GM18499 (cell line): Measurements from ENCODE around the gene WDR37.

Experiments used
- ATAC-seq: cut with Tn5 transposase; IDR thresholded peaks from one replicate; pipeline ENCODE4 v1.9.1; 2021; ENCODE audit warnings: moderate number of reproducible peaks; ENCODE audit not compliant: insufficient read depth, unreplicated experiment

WDR37 gene

DNA sequence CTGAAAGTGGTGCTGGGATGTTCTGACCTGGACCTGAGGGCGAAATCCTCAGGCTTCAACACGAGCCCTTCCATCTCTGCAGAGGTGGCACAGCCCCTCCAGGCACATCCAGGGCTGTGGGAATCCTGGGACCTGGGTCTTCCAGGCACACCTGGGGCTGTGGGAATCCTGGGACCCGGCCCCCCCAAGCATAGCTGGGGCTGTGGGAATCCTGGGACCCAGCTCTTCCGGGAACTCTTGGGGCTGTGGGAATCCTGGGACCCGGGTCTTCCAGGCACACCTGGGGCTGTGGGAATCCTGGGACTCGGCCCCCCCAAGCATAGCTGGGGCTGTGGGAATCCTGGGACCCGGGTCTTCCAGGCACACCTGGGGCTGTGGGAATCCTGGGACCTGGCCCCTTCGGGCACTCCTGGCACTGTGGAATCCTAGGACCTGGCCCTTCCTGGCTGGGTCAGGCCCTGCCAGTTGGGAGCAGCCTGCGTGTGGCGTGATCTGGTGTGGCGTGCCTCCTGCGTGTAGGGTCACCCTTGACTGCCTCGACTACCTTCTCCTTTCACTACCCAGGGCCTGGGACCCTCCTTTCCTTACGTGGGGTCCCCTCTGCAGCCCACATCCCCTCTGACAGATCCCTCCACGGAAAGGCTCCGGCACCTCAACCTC is 124.0 kb downstream of the WDR37 start:
- no peak for ATAC-seq

DNA sequence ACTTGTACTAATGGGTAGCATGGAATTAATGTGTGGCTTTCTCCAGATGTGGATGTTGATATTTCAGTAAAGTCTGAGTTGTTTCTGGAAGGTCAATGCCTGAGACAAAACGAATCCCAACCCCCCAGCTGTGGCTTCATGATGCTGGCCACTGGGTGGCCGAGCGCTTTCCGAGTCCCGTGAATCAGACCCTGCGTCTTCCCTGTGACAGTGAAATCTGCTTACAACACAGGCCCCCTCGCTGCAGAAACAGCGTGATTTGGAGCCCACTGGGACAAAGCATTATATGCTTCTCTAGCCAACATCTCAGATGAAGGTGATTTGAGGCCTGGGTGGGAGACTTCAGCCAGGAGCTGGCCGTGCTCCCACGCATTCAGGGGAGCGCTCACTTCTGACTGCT is 124.7 kb downstream of the WDR37 start:
- ATAC-seq, result no peak
